Psoas muscle (tissue), 8 donors: Measurements from ENCODE around the gene ZNF512. TPM values are rescaled to one million over a fixed set of nuclear protein-coding genes. Genes with fewer than 3 reads are reported as not detected.

Experiments
- ATAC-seq, 4 donors: fragments of 200-7000 bp; cut with Tn5 transposase; one replicate each; pipeline ENCODE4 v1.9.1; 2020; ENCODE audit warnings: moderate library complexity in 3 of 4, mild to moderate bottlenecking in 2 of 4
- DNase-seq, 2 donors: peaks; one replicate each; pipeline ENCODE4 v3.0.0-alpha.2; 2020
- H3K27ac ChIP-seq: fragments of 200-600 bp; one replicate; pipeline ENCODE4 v1.8.0; 2022
- H3K27me3 ChIP-seq, 3 donors: fragments of 200-600 bp in 1 of 3; one replicate each; pipeline versions ENCODE4 v1.6.1 to v1.8.0; 2013 to 2022; ENCODE audit warnings: low read length in 2 of 3, mild to moderate bottlenecking in 2 of 3, moderate library complexity in 1 of 3; ENCODE audit not compliant: insufficient read depth in 3 of 3
- H3K36me3 ChIP-seq, 2 donors: fragments of 200-600 bp in 1 of 2; one replicate each; pipeline versions ENCODE4 v1.6.1 to v1.8.0; 2013 to 2022; ENCODE audit warnings: low read depth in 1 of 2, mild to moderate bottlenecking in 1 of 2, moderate library complexity in 1 of 2; ENCODE audit not compliant: insufficient read depth in 1 of 2
- H3K4me1 ChIP-seq: fragments of 200-600 bp; one replicate; pipeline ENCODE4 v1.8.0; 2022
- H3K4me3 ChIP-seq: fragments of 200-600 bp; one replicate; pipeline ENCODE4 v1.8.0; 2022; ENCODE audit warnings: mild to moderate bottlenecking
- H3K9me3 ChIP-seq: fragments of 200-600 bp; one replicate; pipeline ENCODE4 v1.8.0; 2022
- WGBS, 3 donors: extraction: QIAGEN DNeasy Blood & Tissue Kit; methylation state at CpG; one replicate each; pipeline versions ENCODE4 v1.1.6 to v1.1.7; 2013; 5-methylcytosine and 5-hydroxymethylcytosine counted together
- intact Hi-C, 2 donors: fragments of 100-400 bp; cut with DNase I; formaldehyde crosslinking; loops; one replicate each; pipeline versions ENCODE4 v1.11.0 to v1.14.2; 2022
- polyA plus RNA-seq, 3 donors: library from polyadenylated mRNA; stranded (reverse); fragments of 200-250 nt; gene quantifications; one replicate each; pipeline ENCODE4 v1.2.3, GENCODE V29; 2013
- total RNA-seq, 4 donors: library from RNA; stranded (reverse); fragmentation: NEBNext Ultra II Directional in 2 of 4; extraction: Animal tissue kit (Norgen Biotek cat#: 25700) in 2 of 4; gene quantifications; one replicate each; pipeline versions ENCODE4 v1.2.1 to v1.2.4, GENCODE V29; 2021 to 2023
- TF ChIP-seq, protein P1 (sequence below): fragments of 200-600 bp; IDR thresholded peaks from one replicate; pipeline ENCODE4 v1.8.0; 2022; ENCODE audit warnings: antibody characterized with exemption
- donor health status: healthy with polysubstance abuse.
- donor health status: DM: no; HTN: no; CAD: no; lungs with moderate emphysema.
- donor health status: Bipolar disorder and iron deficiency.
- donor health status: healthy.
- donor health status: DM: yes; HTN: yes; CAD: no.
- donor health status: DM: no; HTN: no; CAD: no.
- donor health status: DM: no; HTN: no; CAD: no.
- donor health status: DM: yes; HTN: yes; CAD: no.

The ZNF512 gene
- total and polyA plus RNA-seq, 7 donors, result 5.1 to 17.0 (median 9.4) TPM

DNA sequence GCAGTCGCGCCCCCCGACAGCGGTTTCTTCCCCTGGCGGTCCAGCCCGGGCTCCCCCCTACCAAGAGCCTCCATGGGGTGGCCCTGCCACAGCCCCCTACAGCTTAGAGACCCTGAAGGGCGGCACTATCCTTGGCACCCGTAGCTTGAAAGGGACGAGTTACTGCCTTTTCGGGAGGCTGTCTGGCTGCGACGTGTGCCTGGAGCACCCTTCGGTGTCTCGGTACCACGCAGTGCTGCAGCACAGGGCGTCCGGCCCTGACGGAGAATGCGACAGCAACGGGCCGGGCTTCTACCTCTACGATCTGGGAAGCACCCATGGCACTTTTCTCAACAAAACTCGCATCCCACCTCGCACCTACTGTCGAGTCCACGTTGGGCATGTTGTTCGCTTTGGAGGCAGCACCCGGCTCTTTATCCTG, 81.3 kb downstream of the ZNF512 start:
- Histone ChIP-seq H3K4me3 (peak overlapping the region; percentile 97), H3K4me1 (peaks cover 34% of the 10 kb centered on the region), H3K36me3 (peaks cover 7 to 71% of the 10 kb centered on the region in 2 donors), H3K27me3 (no peaks in the 10 kb centered on the region), H3K27ac (peak overlapping the region; percentile 89), H3K9me3 (no peaks in the 10 kb centered on the region)
- WGBS, 3 donors, result 1 to 4% (median 3%) methylated on average over 27 to 28 of the region's 28 CpGs
- ATAC-seq (peak in 1 of 4 donors; percentile 16), DNase-seq (no peak)
- intact Hi-C loops, result loop anchor here in 1 of 2 donors (5.0 kb wide), 1 partner anchor 37 kb away; the partner anchor contains the start of genes CCDC121 and GPN1
- TF ChIP-seq, protein P1, sequence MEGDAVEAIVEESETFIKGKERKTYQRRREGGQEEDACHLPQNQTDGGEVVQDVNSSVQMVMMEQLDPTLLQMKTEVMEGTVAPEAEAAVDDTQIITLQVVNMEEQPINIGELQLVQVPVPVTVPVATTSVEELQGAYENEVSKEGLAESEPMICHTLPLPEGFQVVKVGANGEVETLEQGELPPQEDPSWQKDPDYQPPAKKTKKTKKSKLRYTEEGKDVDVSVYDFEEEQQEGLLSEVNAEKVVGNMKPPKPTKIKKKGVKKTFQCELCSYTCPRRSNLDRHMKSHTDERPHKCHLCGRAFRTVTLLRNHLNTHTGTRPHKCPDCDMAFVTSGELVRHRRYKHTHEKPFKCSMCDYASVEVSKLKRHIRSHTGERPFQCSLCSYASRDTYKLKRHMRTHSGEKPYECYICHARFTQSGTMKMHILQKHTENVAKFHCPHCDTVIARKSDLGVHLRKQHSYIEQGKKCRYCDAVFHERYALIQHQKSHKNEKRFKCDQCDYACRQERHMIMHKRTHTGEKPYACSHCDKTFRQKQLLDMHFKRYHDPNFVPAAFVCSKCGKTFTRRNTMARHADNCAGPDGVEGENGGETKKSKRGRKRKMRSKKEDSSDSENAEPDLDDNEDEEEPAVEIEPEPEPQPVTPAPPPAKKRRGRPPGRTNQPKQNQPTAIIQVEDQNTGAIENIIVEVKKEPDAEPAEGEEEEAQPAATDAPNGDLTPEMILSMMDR, result no peak

DNA sequence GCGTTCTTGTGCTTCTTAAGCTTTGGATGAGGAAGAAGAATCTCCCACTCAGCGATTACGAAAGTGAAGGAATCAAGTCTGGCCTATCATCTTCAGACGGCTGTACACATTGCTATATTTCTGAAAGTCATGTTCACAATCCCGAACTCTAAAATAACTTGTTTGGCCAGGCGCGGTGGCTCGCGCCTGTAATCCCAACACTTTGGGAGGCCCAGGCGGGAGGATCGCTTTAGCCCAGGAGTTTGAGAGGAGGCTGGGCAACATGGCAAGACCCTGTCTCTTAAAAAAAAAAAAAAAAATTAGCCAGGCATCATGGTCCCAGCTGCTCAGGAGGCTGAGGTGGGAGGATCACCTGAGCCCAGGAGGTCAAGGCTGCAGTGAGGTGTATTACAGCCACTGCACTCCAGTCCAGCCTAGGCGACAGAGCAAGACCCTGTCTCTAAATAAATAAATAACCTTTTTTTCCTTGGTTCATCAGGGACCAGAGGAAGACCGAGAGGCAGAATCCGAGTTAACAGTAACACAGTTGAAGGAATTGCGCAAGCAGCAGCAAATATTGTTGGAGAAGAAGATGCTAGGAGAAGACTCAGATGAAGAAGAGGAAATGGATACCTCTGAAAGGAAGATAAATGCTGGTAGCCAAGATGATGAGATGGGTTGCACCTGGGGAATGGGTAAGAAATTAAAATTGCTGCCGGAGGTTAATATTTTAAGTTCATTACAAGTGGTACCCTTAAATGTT, 82.0 kb downstream of the ZNF512 start:
- no peak for ATAC-seq
- TF ChIP-seq, protein P1, result no peak
- peaks cover 7 to 71% of the 10 kb centered on the region in 2 donors for H3K36me3 ChIP-seq
- intact Hi-C loops, result loop anchor here in 1 of 2 donors (5.0 kb wide), 1 partner anchor 37 kb away; the partner anchor contains the start of genes CCDC121 and GPN1
- H3K4me3 ChIP-seq, result peak overlapping the region; percentile 97
- peaks cover 31% of the 10 kb centered on the region for H3K4me1 ChIP-seq
- H3K27ac ChIP-seq, result peak overlapping the region; percentile 89
- WGBS, 3 donors, result 85 to 88% (median 86%) methylated on average over 16 of the region's 16 CpGs
- H3K9me3 ChIP-seq, result no peaks in the 10 kb centered on the region
- no peak for DNase-seq
- no peaks in the 10 kb centered on the region for H3K27me3 ChIP-seq

DNA sequence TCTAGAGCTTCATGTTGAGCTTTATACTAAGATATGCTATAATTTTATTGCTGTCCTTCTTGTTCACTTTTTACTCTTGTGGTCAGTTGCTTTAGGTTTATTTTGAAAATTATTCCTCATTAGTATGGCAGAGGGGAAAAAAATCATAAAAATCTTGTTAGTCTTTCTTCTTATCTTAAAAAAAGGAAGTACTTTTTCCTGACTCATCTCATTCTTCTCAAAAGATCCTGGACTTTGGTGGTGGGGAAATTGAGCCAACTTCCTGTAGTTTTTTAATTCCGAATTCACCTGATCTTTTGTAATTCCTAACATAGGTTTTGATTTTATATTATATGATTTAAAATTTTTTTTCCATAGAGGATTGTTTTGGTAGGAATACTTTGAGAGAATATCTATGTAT, 84.6 kb downstream of the ZNF512 start:
- 74 to 81% (median 80%) methylated on average over 1 of the region's 1 CpG for WGBS, 3 donors
- ATAC-seq, result no peak
- H3K9me3 ChIP-seq, result no peaks in the 10 kb centered on the region
- intact Hi-C loops, result no loop called here
- H3K36me3 ChIP-seq, result peaks cover 0 to 71% of the 10 kb centered on the region in 2 donors
- DNase-seq, result no peak
- TF ChIP-seq, protein P1, result no peak
- no peak overlapping the region for H3K4me3 ChIP-seq
- no peaks in the 10 kb centered on the region for H3K27me3 ChIP-seq
- H3K4me1 ChIP-seq, result peaks cover 20% of the 10 kb centered on the region
- no peak overlapping the region for H3K27ac ChIP-seq

DNA sequence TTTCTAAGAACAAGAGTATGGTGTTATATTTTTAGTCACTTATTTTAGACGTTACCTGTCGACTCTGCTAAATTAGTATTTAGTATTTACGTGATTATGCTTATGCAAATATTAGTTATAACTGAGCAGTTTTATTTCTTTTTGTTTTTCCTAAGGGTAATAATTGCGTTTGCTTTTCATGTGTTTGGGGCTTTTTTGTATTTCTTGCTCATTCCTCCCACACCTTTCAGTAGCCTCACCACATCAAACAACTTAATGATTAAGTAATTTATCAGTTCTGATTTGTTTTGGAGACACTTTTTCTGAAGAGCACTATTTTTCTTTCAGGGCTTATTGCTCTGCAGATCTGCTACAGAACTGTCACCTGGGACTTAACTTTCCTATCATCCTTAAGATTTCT, 88.4 kb downstream of the ZNF512 start:
- TF ChIP-seq, protein P1, result no peak
- 87 to 96% (median 92%) methylated on average over 4 of the region's 4 CpGs for WGBS, 3 donors
- ATAC-seq (no peak), DNase-seq (no peak)
- no peaks in the 10 kb centered on the region for H3K9me3 ChIP-seq
- intact Hi-C loops, result no loop called here
- no peaks in the 10 kb centered on the region for H3K27me3 ChIP-seq
- no peaks in the 10 kb centered on the region for H3K4me1 ChIP-seq
- H3K36me3 ChIP-seq, result peaks cover 3 to 87% of the 10 kb centered on the region in 2 donors
- no peak overlapping the region for H3K27ac ChIP-seq
- no peak overlapping the region for H3K4me3 ChIP-seq

Other genes starting within 250 kb of the ZNF512 start
- 10 to 100 TPM; 17.5 to 44.9 (median 31.1) TPM for gene GTF3C2, start 226.3 kb upstream of the ZNF512 start, total RNA-seq
- gene GTF3C2, start 226.3 kb upstream of the ZNF512 start, polyA plus RNA-seq, result 10 to 100 TPM; 21.6 to 49.4 (median 24.2) TPM
- 10 to 100 TPM; 36.6 to 61.0 (median 56.3) TPM for gene EIF2B4, start 212.7 kb upstream of the ZNF512 start, total RNA-seq
- 10 to 100 TPM; 56.1 to 72.9 (median 71.1) TPM for gene EIF2B4, start 212.7 kb upstream of the ZNF512 start, polyA plus RNA-seq
- 10 to 100 TPM; 53.9 to 73.9 (median 57.3) TPM for gene SNX17, start 212.4 kb upstream of the ZNF512 start, total RNA-seq
- 10 to 100 TPM; 50.1 to 96.4 (median 94.0) TPM for gene SNX17, start 212.4 kb upstream of the ZNF512 start, polyA plus RNA-seq
- 10 to 100 TPM in 2 of 4 donors, 1 to 10 TPM in 2; 5.8 to 14.6 (median 8.7) TPM for gene ZNF513, start 202.3 kb upstream of the ZNF512 start, total RNA-seq
- gene ZNF513, start 202.3 kb upstream of the ZNF512 start, polyA plus RNA-seq, result 10 to 100 TPM; 10.2 to 11.5 (median 10.7) TPM
- 10 to 100 TPM; 44.0 to 83.6 (median 68.4) TPM for gene PPM1G, start 173.5 kb upstream of the ZNF512 start, total RNA-seq
- 100 to 1,000 TPM in 2 of 3 donors, 10 to 100 TPM in 1; 83.4 to 167 (median 127) TPM for gene PPM1G, start 173.5 kb upstream of the ZNF512 start, polyA plus RNA-seq
- gene NRBP1, start 154.4 kb upstream of the ZNF512 start, total RNA-seq, result 100 to 1,000 TPM in 2 of 4 donors, 10 to 100 TPM in 2; 83.8 to 138 (median 103) TPM
- 100 to 1,000 TPM; 120 to 238 (median 151) TPM for gene NRBP1, start 154.4 kb upstream of the ZNF512 start, polyA plus RNA-seq
- 1 to 10 TPM in 3 of 4 donors, not detected in 1; 1.5 to 2.2 (median 1.7) TPM for gene KRTCAP3, start 140.7 kb upstream of the ZNF512 start, total RNA-seq
- 1 to 10 TPM in 1 of 3 donors, under 1 TPM in 2; 0.26 to 1.7 (median 0.39) TPM for gene KRTCAP3, start 140.7 kb upstream of the ZNF512 start, polyA plus RNA-seq
- 10 to 100 TPM in 1 of 4 donors, 1 to 10 TPM in 3; 4.4 to 10.1 (median 5.9) TPM for gene IFT172, start 93.3 kb upstream of the ZNF512 start, total RNA-seq
- 1 to 10 TPM; 6.0 to 9.5 (median 7.5) TPM for gene IFT172, start 93.3 kb upstream of the ZNF512 start, polyA plus RNA-seq
- 10 to 100 TPM in 1 of 4 donors, 1 to 10 TPM in 3; 1.9 to 38.1 (median 3.0) TPM for gene FNDC4, start 87.8 kb upstream of the ZNF512 start, total RNA-seq
- 10 to 100 TPM in 2 of 3 donors, 1 to 10 TPM in 1; 1.7 to 23.2 (median 10.9) TPM for gene FNDC4, start 87.8 kb upstream of the ZNF512 start, polyA plus RNA-seq
- gene GCKR, start 86.2 kb upstream of the ZNF512 start, total RNA-seq, result 1 to 10 TPM in 1 of 4 donors, not detected in 3; 2.0 TPM
- gene GCKR, start 86.2 kb upstream of the ZNF512 start, polyA plus RNA-seq, result 1 to 10 TPM in 1 of 3 donors, under 1 TPM in 2; 0.05 to 1.6 (median 0.51) TPM
- gene CCDC121, start 46.0 kb downstream of the ZNF512 start, total RNA-seq, result 1 to 10 TPM in 3 of 4 donors, under 1 TPM in 1; 0.98 to 4.8 (median 2.6) TPM
- gene CCDC121, start 46.0 kb downstream of the ZNF512 start, polyA plus RNA-seq, result 10 to 100 TPM in 1 of 3 donors, 1 to 10 TPM in 2; 1.3 to 10.3 (median 1.6) TPM
- 10 to 100 TPM; 24.2 to 28.5 (median 26.2) TPM for gene GPN1, start 46.0 kb downstream of the ZNF512 start, total RNA-seq
- 10 to 100 TPM; 24.8 to 57.1 (median 42.8) TPM for gene GPN1, start 46.0 kb downstream of the ZNF512 start, polyA plus RNA-seq
- 10 to 100 TPM; 17.1 to 25.0 (median 22.1) TPM for gene SUPT7L, start 80.6 kb downstream of the ZNF512 start, total RNA-seq
- gene SUPT7L, start 80.6 kb downstream of the ZNF512 start, polyA plus RNA-seq, result 10 to 100 TPM; 17.1 to 33.8 (median 21.1) TPM
- 10 to 100 TPM; 21.1 to 28.4 (median 26.0) TPM for gene SLC4A1AP, start 80.8 kb downstream of the ZNF512 start, total RNA-seq
- gene SLC4A1AP, start 80.8 kb downstream of the ZNF512 start, polyA plus RNA-seq, result 10 to 100 TPM; 20.5 to 44.8 (median 28.3) TPM
- gene MRPL33, start 188.7 kb downstream of the ZNF512 start, total RNA-seq, result 100 to 1,000 TPM; 200 to 269 (median 257) TPM
- gene MRPL33, start 188.7 kb downstream of the ZNF512 start, polyA plus RNA-seq, result 100 to 1,000 TPM; 400 to 716 (median 536) TPM